Measurements from ENCODE around the gene WIPI1.

Gene WIPI1

GRCh38 chr17:68482576-68483041 is 25.3 kb upstream of the WIPI1 start:
- Histone ChIP-seq H3K36me3 (ENCODE audit: control insufficient read depth, insufficient read depth, low read length) (no peaks in the 10 kb centered on the region), H3K4me3 (ENCODE audit: low read length) (no peak overlapping the region), H3K27ac (ENCODE audit: low read depth, low read length) (no peak overlapping the region), H3K4me1 (ENCODE audit: control insufficient read depth, insufficient read depth, low read length) (no peaks in the 10 kb centered on the region), H3K27me3 (ENCODE audit: control insufficient read depth, insufficient read depth, low read length) (no peaks in the 10 kb centered on the region), H3K9ac (ENCODE audit: low read length) (no peak overlapping the region)

- H3K9ac ChIP-seq (ENCODE audit: low read length) = no peak overlapping the region
- H3K4me1 ChIP-seq (ENCODE audit: control insufficient read depth, insufficient read depth, low read length) = no peaks in the 10 kb centered on the region
- no peak overlapping the region for H3K27ac ChIP-seq (ENCODE audit: low read depth, low read length)
- no peaks in the 10 kb centered on the region for H3K27me3 ChIP-seq (ENCODE audit: control insufficient read depth, insufficient read depth, low read length)
- H3K4me3 ChIP-seq (ENCODE audit: low read length) = no peak overlapping the region
- no peaks in the 10 kb centered on the region for H3K36me3 ChIP-seq (ENCODE audit: control insufficient read depth, insufficient read depth, low read length)
Observed at GRCh38 chr17:68480885-68481284, 23.6 kb upstream of the WIPI1 start.

- Histone ChIP-seq H3K27ac (ENCODE audit: low read depth, low read length) (no peak overlapping the region), H3K9ac (ENCODE audit: low read length) (no peak overlapping the region), H3K4me3 (ENCODE audit: low read length) (no peak overlapping the region), H3K36me3 (ENCODE audit: control insufficient read depth, insufficient read depth, low read length) (no peaks in the 10 kb centered on the region), H3K4me1 (ENCODE audit: control insufficient read depth, insufficient read depth, low read length) (no peaks in the 10 kb centered on the region), H3K27me3 (ENCODE audit: control insufficient read depth, insufficient read depth, low read length) (no peaks in the 10 kb centered on the region)
Observed at GRCh38 chr17:68470961-68471360, 13.7 kb upstream of the WIPI1 start.

GRCh38 chr17:68468788-68469187 is 11.5 kb upstream of the WIPI1 start:
- Histone ChIP-seq H3K27ac (ENCODE audit: low read depth, low read length) (no peak overlapping the region), H3K36me3 (ENCODE audit: control insufficient read depth, insufficient read depth, low read length) (no peaks in the 10 kb centered on the region), H3K9ac (ENCODE audit: low read length) (no peak overlapping the region), H3K27me3 (ENCODE audit: control insufficient read depth, insufficient read depth, low read length) (no peaks in the 10 kb centered on the region), H3K4me3 (ENCODE audit: low read length) (no peak overlapping the region), H3K4me1 (ENCODE audit: control insufficient read depth, insufficient read depth, low read length) (no peaks in the 10 kb centered on the region)

- Histone ChIP-seq H3K36me3 (ENCODE audit: control insufficient read depth, insufficient read depth, low read length) (no peaks in the 10 kb centered on the region), H3K27me3 (ENCODE audit: control insufficient read depth, insufficient read depth, low read length) (no peaks in the 10 kb centered on the region), H3K27ac (ENCODE audit: low read depth, low read length) (no peak overlapping the region), H3K9ac (ENCODE audit: low read length) (no peak overlapping the region), H3K4me1 (ENCODE audit: control insufficient read depth, insufficient read depth, low read length) (no peaks in the 10 kb centered on the region), H3K4me3 (ENCODE audit: low read length) (no peak overlapping the region)
Observed at GRCh38 chr17:68468334-68468733, 11.0 kb upstream of the WIPI1 start.

GRCh38 chr17:68463211-68464019 is 6.1 kb upstream of the WIPI1 start:
- no peaks in the 10 kb centered on the region for H3K4me1 ChIP-seq (ENCODE audit: control insufficient read depth, insufficient read depth, low read length)

GRCh38 chr17:68462381-68463210 is 5.3 kb upstream of the WIPI1 start:
- no peak overlapping the region for H3K9ac ChIP-seq (ENCODE audit: low read length)
- H3K4me3 ChIP-seq (ENCODE audit: low read length) = no peak overlapping the region
- no peaks in the 10 kb centered on the region for H3K4me1 ChIP-seq (ENCODE audit: control insufficient read depth, insufficient read depth, low read length)
- no peak overlapping the region for H3K27ac ChIP-seq (ENCODE audit: low read depth, low read length)
- no peaks in the 10 kb centered on the region for H3K36me3 ChIP-seq (ENCODE audit: control insufficient read depth, insufficient read depth, low read length)
- H3K27me3 ChIP-seq (ENCODE audit: control insufficient read depth, insufficient read depth, low read length) = no peaks in the 10 kb centered on the region

More at GRCh38 chr17:68463211-68464019, 6.1 kb upstream of the WIPI1 start:
- no peak overlapping the region for H3K4me3 ChIP-seq (ENCODE audit: low read length)
- H3K36me3 ChIP-seq (ENCODE audit: control insufficient read depth, insufficient read depth, low read length) = no peaks in the 10 kb centered on the region
- no peaks in the 10 kb centered on the region for H3K27me3 ChIP-seq (ENCODE audit: control insufficient read depth, insufficient read depth, low read length)
- H3K27ac ChIP-seq (ENCODE audit: low read depth, low read length) = no peak overlapping the region
- H3K9ac ChIP-seq (ENCODE audit: low read length) = no peak overlapping the region

GRCh38 chr17:68461589-68461988 is 4.3 kb upstream of the WIPI1 start:
- no peak overlapping the region for H3K4me3 ChIP-seq (ENCODE audit: low read length)
- no peak overlapping the region for H3K9ac ChIP-seq (ENCODE audit: low read length)
- no peaks in the 10 kb centered on the region for H3K4me1 ChIP-seq (ENCODE audit: control insufficient read depth, insufficient read depth, low read length)
- H3K27me3 ChIP-seq (ENCODE audit: control insufficient read depth, insufficient read depth, low read length) = no peaks in the 10 kb centered on the region
- H3K27ac ChIP-seq (ENCODE audit: low read depth, low read length) = no peak overlapping the region
- no peaks in the 10 kb centered on the region for H3K36me3 ChIP-seq (ENCODE audit: control insufficient read depth, insufficient read depth, low read length)

GRCh38 chr17:68461122-68461539 is 3.8 kb upstream of the WIPI1 start:
- H3K9ac ChIP-seq (ENCODE audit: low read length) = no peak overlapping the region
- H3K36me3 ChIP-seq (ENCODE audit: control insufficient read depth, insufficient read depth, low read length) = no peaks in the 10 kb centered on the region
- peaks cover under 1% of the 10 kb centered on the region for H3K4me1 ChIP-seq (ENCODE audit: control insufficient read depth, insufficient read depth, low read length)
- H3K27me3 ChIP-seq (ENCODE audit: control insufficient read depth, insufficient read depth, low read length) = no peaks in the 10 kb centered on the region
- no peak overlapping the region for H3K27ac ChIP-seq (ENCODE audit: low read depth, low read length)
- no peak overlapping the region for H3K4me3 ChIP-seq (ENCODE audit: low read length)

- Histone ChIP-seq H3K27me3 (ENCODE audit: control insufficient read depth, insufficient read depth, low read length) (no peaks in the 10 kb centered on the region), H3K4me3 (ENCODE audit: low read length) (no peak overlapping the region), H3K9ac (ENCODE audit: low read length) (no peak overlapping the region), H3K27ac (ENCODE audit: low read depth, low read length) (no peak overlapping the region), H3K36me3 (ENCODE audit: control insufficient read depth, insufficient read depth, low read length) (no peaks in the 10 kb centered on the region), H3K4me1 (ENCODE audit: control insufficient read depth, insufficient read depth, low read length) (peaks cover 3% of the 10 kb centered on the region)
Observed at GRCh38 chr17:68460715-68461114, 3.4 kb upstream of the WIPI1 start.

- peaks cover 3% of the 10 kb centered on the region for H3K4me1 ChIP-seq (ENCODE audit: control insufficient read depth, insufficient read depth, low read length)
- H3K4me3 ChIP-seq (ENCODE audit: low read length) = no peak overlapping the region
- no peaks in the 10 kb centered on the region for H3K27me3 ChIP-seq (ENCODE audit: control insufficient read depth, insufficient read depth, low read length)
- no peak overlapping the region for H3K9ac ChIP-seq (ENCODE audit: low read length)
- no peak overlapping the region for H3K27ac ChIP-seq (ENCODE audit: low read depth, low read length)
- no peaks in the 10 kb centered on the region for H3K36me3 ChIP-seq (ENCODE audit: control insufficient read depth, insufficient read depth, low read length)
Observed at GRCh38 chr17:68460146-68460545, 2.9 kb upstream of the WIPI1 start.

- peaks cover 3% of the 10 kb centered on the region for H3K4me1 ChIP-seq (ENCODE audit: control insufficient read depth, insufficient read depth, low read length)
- no peak overlapping the region for H3K9ac ChIP-seq (ENCODE audit: low read length)
- H3K27me3 ChIP-seq (ENCODE audit: control insufficient read depth, insufficient read depth, low read length) = no peaks in the 10 kb centered on the region
- no peaks in the 10 kb centered on the region for H3K36me3 ChIP-seq (ENCODE audit: control insufficient read depth, insufficient read depth, low read length)
- H3K27ac ChIP-seq (ENCODE audit: low read depth, low read length) = no peak overlapping the region
- H3K4me3 ChIP-seq (ENCODE audit: low read length) = no peak overlapping the region
Observed at GRCh38 chr17:68459037-68459639, 1.8 kb upstream of the WIPI1 start.
